ENCODE measurements around the gene FBLN2. TPM values are rescaled to one million over a fixed set of nuclear protein-coding genes. Genes with fewer than 3 reads are reported as not detected.

FBLN2 gene
- polyA plus RNA-seq, 1 experiment, result 248 TPM

GRCh38 chr3:13532631-13533030, 16.3 kb upstream of the FBLN2 start:
- DNase-seq (ENCODE audit: low read depth), result no peak

GRCh38 chr3:13533885-13534301, 15.0 kb upstream of the FBLN2 start:
- Histone ChIP-seq H3K36me3 (ENCODE audit: control insufficient read depth, insufficient read depth, low read length) (no peaks in the 10 kb centered on the region), H3K27me3 (ENCODE audit: control insufficient read depth, insufficient read depth, low read length) (no peaks in the 10 kb centered on the region), H3K4me3 (ENCODE audit: low read depth, low read length) (no peak overlapping the region)
- ChIA-PET CTCF (interaction anchor here (0.6 to 0.9 kb wide), 3 partner anchors 21 to 114 kb away, joined by 4 read pairs; no protein-coding TSS in a partner anchor), POLR2A (interaction anchor here (0.7 kb wide), 1 partner anchor 9 kb away, joined by 5 read pairs; no protein-coding TSS in a partner anchor)
- TF ChIP-seq CTCF (IDR thresholded peaks at IDR 0.05; ENCODE audit: insufficient read depth, low read depth, low read length), result no peak
- no peak for DNase-seq (ENCODE audit: low read depth)

More at GRCh38 chr3:13532631-13533030, 16.3 kb upstream of the FBLN2 start:
- no peak for TF ChIP-seq CTCF (IDR thresholded peaks at IDR 0.05; ENCODE audit: insufficient read depth, low read depth, low read length)
- H3K27me3 ChIP-seq (ENCODE audit: control insufficient read depth, insufficient read depth, low read length), result no peaks in the 10 kb centered on the region
- ChIA-PET POLR2A (no interaction called here), CTCF (interaction anchor here (1.4 kb wide), 1 partner anchor 18 kb away, joined by 3 read pairs; no protein-coding TSS in a partner anchor)
- H3K4me3 ChIP-seq (ENCODE audit: low read depth, low read length), result no peak overlapping the region
- no peaks in the 10 kb centered on the region for H3K36me3 ChIP-seq (ENCODE audit: control insufficient read depth, insufficient read depth, low read length)

- Histone ChIP-seq H3K36me3 (ENCODE audit: control insufficient read depth, insufficient read depth, low read length) (no peaks in the 10 kb centered on the region), H3K27me3 (ENCODE audit: control insufficient read depth, insufficient read depth, low read length) (no peaks in the 10 kb centered on the region), H3K4me3 (ENCODE audit: low read depth, low read length) (no peak overlapping the region)
- POLR2A ChIA-PET, result no interaction called here
- CTCF ChIA-PET, result interaction anchor here (1.2 kb wide), 1 partner anchor 27 kb away, joined by 3 read pairs; no protein-coding TSS in a partner anchor
- no peak for DNase-seq (ENCODE audit: low read depth)
- TF ChIP-seq CTCF (IDR thresholded peaks at IDR 0.05; ENCODE audit: insufficient read depth, low read depth, low read length), result no peak
Observed at GRCh38 chr3:13535526-13535875, 13.4 kb upstream of the FBLN2 start.

- H3K36me3 ChIP-seq (ENCODE audit: control insufficient read depth, insufficient read depth, low read length), result no peaks in the 10 kb centered on the region
- TF ChIP-seq CTCF (IDR thresholded peaks at IDR 0.05; ENCODE audit: insufficient read depth, low read depth, low read length), result no peak
- POLR2A ChIA-PET, result no interaction called here
- CTCF ChIA-PET, result interaction anchor here (1.0 to 1.9 kb wide), 2 partner anchors 7 to 11 kb away, joined by 3 to 4 read pairs; no protein-coding TSS in a partner anchor
- DNase-seq (ENCODE audit: low read depth), result no peak
- H3K4me3 ChIP-seq (ENCODE audit: low read depth, low read length), result no peak overlapping the region
- no peaks in the 10 kb centered on the region for H3K27me3 ChIP-seq (ENCODE audit: control insufficient read depth, insufficient read depth, low read length)
Observed at GRCh38 chr3:13535905-13536304, 13.0 kb upstream of the FBLN2 start.

GRCh38 chr3:13536432-13536831, 12.5 kb upstream of the FBLN2 start:
- H3K4me3 ChIP-seq (ENCODE audit: low read depth, low read length), result no peak overlapping the region
- POLR2A ChIA-PET, result no interaction called here
- DNase-seq (ENCODE audit: low read depth), result no peak
- TF ChIP-seq CTCF (IDR thresholded peaks at IDR 0.05; ENCODE audit: insufficient read depth, low read depth, low read length), result no peak
- CTCF ChIA-PET, result interaction anchor here (0.5 to 1.9 kb wide), 3 partner anchors 8 to 89 kb away, joined by 3 to 4 read pairs (median 3); no protein-coding TSS in a partner anchor
- H3K27me3 ChIP-seq (ENCODE audit: control insufficient read depth, insufficient read depth, low read length), result no peaks in the 10 kb centered on the region
- no peaks in the 10 kb centered on the region for H3K36me3 ChIP-seq (ENCODE audit: control insufficient read depth, insufficient read depth, low read length)
